ENCODE data around the gene OR6N1.

The OR6N1 gene

GRCh38 chr1:158735848-158736247, 36.1 kb downstream of the OR6N1 start:
- DNase-seq: no peak

GRCh38 chr1:158732524-158732923, 39.5 kb downstream of the OR6N1 start:
- no peak for DNase-seq

- DNase-seq: no peak
Observed at GRCh38 chr1:158731707-158732106, 40.3 kb downstream of the OR6N1 start.

GRCh38 chr1:158730453-158730852, 41.5 kb downstream of the OR6N1 start:
- no peak for DNase-seq

GRCh38 chr1:158728510-158729225, 43.3 kb downstream of the OR6N1 start:
- no peak for DNase-seq

- DNase-seq: no peak
Observed at GRCh38 chr1:158724442-158724841, 47.6 kb downstream of the OR6N1 start.

GRCh38 chr1:158720620-158721019, 51.4 kb downstream of the OR6N1 start, which contains the start of gene OR6K3:
Gene OR6K3 (minus strand): TSS chr1:158720720. CDS start chr1:158718115, 2,605 bp downstream.
- no peak for DNase-seq

GRCh38 chr1:158719664-158720063, 52.3 kb downstream of the OR6N1 start:
- no peak for DNase-seq

- no peak for DNase-seq
Observed at GRCh38 chr1:158717344-158717743, 54.7 kb downstream of the OR6N1 start.

- no peak for DNase-seq
Observed at GRCh38 chr1:158716335-158716734, 55.7 kb downstream of the OR6N1 start.

- no peak for DNase-seq
Observed at GRCh38 chr1:158714754-158715153, 57.2 kb downstream of the OR6N1 start.

Data from NCI-H526 (cell line).